SK-N-SH (cell line): ENCODE measurements around the gene SLC35E2B.

Experiments
- RAD21 ChIP-seq: IDR thresholded peaks from 2 replicates; pipeline ENCODE4 v1.6.1; 2012; ENCODE audit warnings: mild to moderate bottlenecking, low read length
- RCOR1 ChIP-seq: fragments of 150-350 bp; IDR thresholded peaks from 2 replicates; pipeline ENCODE4 v1.6.1; 2017; ENCODE audit warnings: antibody characterized with exemption, low read length
- SIN3A ChIP-seq: IDR thresholded peaks from 2 replicates; pipeline ENCODE4 v1.6.1; 2012; ENCODE audit warnings: low read depth, mild to moderate bottlenecking, low read length, moderate library complexity, borderline replicate concordance
- SMC3 ChIP-seq: IDR thresholded peaks from 2 replicates; pipeline ENCODE4 v1.6.1; 2012; ENCODE audit warnings: low read depth, low read length, improper control_type of control experiment
- TAF1 ChIP-seq: IDR thresholded peaks from 2 replicates; pipeline ENCODE4 v1.6.1; 2012; ENCODE audit warnings: low read depth, mild to moderate bottlenecking, low read length, moderate library complexity, borderline replicate concordance
- TCF12 ChIP-seq: IDR thresholded peaks from 2 replicates; pipeline ENCODE4 v1.4.0; 2012
- TEAD4 ChIP-seq: IDR thresholded peaks from 2 replicates; pipeline ENCODE4 v1.4.0; 2012; ENCODE audit warnings: mild to moderate bottlenecking, borderline replicate concordance; ENCODE audit not compliant: insufficient read depth
- YY1 ChIP-seq: IDR thresholded peaks from 2 replicates; pipeline ENCODE4 v1.4.0; 2012; ENCODE audit warnings: low read depth, mild to moderate bottlenecking
- TF ChIP-seq, protein P1 (sequence below): fragments of 200-600 bp; sonication (generic); IDR thresholded peaks from 2 replicates; pipeline ENCODE4 v1.6.1; 2017; ENCODE audit warnings: antibody characterized with exemption, mild to moderate bottlenecking, moderate library complexity
- TF ChIP-seq, protein P2 (sequence below): IDR thresholded peaks from 2 replicates; pipeline ENCODE4 v1.4.0; 2012; ENCODE audit warnings: low read depth

DNA sequence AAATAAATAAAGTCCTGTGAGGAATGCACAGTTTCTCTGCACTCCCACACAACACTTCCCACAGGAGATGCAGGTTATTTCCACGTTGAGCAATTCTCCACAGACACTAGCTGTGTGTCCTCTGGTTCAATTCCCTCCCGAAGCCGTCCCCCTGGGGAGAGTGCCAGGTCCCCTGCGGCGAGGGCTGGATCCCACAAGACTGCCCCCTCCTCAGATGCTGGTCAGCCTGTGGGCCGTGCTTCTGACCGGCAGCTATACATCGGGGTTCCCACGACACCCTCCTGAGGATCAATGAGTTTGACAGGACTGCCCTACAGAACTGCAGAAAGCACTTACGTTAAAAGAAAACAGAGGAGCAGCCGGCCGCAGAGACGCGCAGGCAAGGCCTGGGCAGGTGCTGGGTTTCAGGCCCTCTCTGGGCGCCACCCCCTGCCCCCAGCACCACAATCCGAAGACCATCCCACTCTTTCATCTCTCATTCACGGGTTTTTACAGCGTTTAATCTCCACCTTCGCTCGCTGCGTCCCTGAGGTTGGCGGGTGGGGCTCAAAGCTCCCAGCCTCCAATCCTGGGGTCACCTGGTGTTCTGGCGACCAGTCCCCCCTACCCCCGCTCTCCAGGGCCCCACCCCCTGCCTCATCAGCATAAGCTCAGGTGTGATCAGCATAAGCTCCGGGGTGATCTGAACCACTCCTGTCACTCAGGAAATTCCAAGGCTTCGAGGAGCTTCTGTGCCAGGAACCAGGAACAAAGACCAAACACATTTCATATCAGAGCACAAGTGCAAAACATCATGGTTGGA is 9.3 kb downstream of the SLC35E2B start:
- TF ChIP-seq, protein P1, sequence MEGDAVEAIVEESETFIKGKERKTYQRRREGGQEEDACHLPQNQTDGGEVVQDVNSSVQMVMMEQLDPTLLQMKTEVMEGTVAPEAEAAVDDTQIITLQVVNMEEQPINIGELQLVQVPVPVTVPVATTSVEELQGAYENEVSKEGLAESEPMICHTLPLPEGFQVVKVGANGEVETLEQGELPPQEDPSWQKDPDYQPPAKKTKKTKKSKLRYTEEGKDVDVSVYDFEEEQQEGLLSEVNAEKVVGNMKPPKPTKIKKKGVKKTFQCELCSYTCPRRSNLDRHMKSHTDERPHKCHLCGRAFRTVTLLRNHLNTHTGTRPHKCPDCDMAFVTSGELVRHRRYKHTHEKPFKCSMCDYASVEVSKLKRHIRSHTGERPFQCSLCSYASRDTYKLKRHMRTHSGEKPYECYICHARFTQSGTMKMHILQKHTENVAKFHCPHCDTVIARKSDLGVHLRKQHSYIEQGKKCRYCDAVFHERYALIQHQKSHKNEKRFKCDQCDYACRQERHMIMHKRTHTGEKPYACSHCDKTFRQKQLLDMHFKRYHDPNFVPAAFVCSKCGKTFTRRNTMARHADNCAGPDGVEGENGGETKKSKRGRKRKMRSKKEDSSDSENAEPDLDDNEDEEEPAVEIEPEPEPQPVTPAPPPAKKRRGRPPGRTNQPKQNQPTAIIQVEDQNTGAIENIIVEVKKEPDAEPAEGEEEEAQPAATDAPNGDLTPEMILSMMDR, result no peak
- TF ChIP-seq TEAD4 (no peak), RAD21 (no peak), TAF1 (no peak), YY1 (no peak), SIN3A (no peak), RCOR1 (no peak), SMC3 (no peak), TCF12 (no peak)
- TF ChIP-seq, protein P2, sequence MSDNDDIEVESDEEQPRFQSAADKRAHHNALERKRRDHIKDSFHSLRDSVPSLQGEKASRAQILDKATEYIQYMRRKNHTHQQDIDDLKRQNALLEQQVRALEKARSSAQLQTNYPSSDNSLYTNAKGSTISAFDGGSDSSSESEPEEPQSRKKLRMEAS, result no peak
